ENCODE results near the gene VAV2.

VAV2 gene

DNA sequence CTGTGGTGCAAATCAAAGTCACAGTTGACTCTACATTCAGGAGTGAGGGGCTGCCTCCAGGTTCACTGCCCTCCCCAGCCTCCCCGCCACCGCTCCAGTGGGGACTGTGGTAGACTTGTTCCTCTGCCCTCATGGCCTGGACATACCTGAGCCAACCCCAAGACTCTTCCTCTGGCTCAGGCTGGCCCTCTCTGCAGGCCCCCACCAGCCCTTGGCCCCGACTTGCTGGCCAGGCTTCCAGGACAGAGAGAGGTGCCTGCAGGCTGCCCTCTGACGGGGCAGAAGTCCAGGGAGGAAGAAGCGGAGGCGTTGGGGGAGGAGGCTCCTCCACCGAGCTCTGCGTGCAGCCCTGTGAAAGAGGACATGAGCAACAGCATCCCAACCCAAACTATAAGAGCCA, 251.2 kb downstream of the VAV2 start:
- no peak for DNase-seq (ENCODE audit: low spot score)

DNA sequence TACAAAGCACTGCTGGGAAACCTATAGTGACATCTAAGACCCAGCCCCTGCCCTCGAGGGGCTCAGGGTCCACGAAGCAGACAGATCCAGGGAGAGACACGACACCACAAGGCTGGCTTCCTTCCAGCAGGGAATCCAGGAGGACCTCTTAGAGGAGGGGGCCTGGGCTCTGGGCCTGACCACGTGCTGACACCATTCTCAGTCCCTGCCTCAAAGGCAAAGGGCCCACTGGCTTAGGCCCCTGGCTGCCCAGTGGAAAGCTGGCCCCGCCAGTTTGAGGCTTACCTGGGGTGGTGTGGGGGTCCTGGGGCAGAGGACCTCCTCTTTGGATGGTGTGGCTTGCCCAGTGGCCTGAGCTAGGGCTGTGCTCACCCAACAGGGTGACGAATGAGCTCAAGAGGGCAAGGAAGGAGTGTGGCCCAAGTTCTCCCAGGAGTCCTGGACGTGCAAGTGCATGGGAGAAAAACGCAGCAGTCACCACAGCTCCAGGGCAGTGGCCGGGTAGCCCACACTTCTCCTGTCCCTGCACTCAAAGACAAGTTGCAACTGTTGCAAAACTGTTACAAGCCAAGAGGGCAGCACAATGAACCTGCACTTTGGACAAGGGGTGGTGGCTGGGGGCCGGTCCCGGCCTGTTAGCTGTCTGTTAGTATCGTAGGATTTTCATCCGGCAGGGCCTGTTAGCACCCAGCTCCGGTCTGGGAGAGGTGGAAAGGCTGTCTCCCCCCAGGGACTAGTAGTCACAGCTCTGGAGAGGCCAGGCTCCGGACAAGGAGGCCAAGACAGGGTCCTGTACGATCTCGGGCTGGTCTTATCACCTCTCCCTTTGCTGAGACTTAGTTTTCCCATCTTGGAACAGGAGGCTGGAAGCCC, 252.5 kb downstream of the VAV2 start:
- DNase-seq (ENCODE audit: low spot score): no peak

DNA sequence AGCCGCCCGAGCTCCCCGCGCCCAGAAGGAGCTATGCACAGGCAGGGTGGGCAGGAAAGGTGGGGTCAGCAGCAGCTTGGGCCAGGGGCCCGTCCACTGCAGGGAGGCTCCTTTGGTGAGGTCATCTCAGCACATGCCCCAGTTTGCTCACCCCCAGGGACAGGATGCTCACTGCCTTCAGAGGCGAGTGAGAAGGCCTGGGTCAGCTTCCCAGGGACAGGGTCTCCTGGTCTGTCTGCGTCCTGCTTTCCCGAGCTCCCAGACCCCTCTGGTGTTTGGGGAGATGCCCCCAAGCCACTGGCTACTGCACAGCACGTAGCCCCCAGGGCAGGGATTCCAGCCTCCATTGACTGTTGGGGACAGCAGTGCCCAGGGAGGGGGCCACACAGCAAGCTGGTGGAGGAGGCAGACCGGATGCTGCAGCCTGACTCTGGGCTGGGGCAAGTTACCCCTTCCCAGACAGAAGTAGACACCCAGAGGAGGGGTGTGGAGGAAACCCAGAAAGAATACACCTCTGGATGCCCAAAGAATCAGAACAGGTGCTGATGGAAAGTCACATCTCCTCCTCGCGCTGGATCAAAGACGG, 253.4 kb downstream of the VAV2 start:
- no peak for DNase-seq (ENCODE audit: low spot score)

DNA sequence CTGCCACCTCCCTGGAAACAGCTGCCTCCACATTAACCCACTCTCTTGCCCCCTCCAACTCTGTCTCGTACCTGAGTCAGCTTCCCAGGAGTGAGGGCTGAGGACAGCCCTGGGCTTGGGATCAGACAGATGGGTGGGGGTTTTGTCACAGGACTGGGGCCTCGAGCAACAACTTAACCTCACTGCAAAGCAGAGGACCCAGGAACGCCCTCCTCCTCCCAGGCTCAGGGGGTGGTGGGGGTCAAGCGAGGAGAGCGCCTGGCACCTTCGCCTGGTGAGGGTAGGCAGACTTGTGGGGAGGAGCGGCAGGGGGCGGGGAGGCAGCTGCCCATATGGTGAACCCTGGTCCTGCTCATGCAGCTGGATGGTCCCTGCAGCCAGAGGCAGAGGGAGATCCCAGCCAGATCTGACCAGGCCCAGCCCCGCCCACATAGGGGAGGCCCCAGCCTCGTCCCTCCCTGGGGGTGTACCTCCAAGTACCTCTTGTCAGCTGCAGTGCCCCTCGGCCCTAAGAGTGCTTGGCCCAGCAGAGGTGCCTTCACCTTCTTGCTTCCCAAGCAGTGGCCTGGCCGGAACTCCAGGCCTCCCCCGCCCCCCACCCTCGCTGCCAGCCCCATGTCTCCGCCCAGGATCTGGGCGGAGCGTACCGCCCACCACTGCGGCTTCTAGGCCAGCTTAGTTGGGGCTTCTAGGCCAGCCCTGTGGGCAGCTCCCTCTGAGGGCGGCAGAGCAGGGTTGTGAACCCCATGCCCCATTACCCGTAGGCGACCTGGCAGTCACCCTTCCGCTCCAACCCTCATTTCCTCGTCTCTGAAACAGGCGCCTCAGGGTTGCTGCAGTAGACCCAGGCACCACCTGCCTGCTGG, 254.1 kb downstream of the VAV2 start, which contains the start of gene SARDH:
TSS of gene SARDH (minus strand) at position 579 of the 866 bp plus-strand sequence. CDS start 4,179 bp downstream, outside the sequence.
- no peak for DNase-seq (ENCODE audit: low spot score)

DNA sequence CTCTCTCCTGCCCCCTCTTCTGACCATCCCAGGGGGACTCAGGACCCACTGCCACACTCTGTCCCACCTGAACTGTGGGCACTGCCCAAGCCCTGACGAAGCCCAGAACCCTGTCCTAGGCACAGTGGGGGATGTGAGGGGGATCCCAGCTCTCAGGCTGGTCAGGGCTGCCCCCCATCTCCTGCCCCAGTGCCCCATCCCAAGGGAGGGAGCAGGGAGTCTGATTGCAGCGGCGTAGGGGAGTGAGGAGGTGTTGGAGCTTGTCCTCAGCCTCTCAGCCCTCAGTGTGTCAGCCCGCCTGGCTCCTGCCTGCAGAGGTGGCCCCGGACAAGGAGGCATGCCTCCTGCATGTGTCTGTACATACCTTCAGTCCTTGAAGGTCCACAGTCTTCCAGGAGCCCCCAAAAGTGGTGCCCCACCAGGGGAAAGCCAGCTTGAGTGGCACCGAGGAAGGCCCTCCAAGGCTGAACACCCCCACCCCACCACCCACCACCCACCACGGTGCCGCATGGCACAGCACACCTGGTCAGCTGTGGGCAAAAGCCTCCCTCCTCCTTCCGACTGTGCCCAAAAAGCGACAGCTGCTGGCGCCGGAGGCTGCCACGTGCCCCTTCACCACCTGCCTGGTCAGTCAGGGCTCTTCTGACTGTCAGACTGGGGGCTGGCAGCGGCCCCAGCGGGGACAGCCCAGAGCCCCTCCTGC, 254.9 kb downstream of the VAV2 start:
- DNase-seq (ENCODE audit: low spot score): no peak

DNA sequence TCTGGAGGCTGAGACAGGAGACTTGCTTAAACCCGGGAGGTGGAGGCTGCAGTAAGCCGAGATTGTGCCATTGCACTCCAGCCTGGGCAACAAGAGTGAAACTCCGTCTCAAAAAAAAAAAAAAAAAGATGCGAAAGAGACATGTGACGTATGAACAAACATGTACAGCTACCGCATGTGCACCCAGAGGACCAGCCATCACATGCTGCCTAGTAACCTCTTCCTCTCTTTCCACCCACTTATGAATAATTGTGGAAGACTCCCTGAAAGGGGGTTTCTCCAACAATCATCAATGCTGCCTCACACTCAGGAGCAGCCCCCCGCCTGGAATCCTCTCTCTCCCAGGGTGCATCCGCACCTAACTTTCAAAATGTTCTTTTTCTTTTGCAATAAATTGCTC, 256.2 kb downstream of the VAV2 start:
- no peak for DNase-seq (ENCODE audit: low spot score)

DNA sequence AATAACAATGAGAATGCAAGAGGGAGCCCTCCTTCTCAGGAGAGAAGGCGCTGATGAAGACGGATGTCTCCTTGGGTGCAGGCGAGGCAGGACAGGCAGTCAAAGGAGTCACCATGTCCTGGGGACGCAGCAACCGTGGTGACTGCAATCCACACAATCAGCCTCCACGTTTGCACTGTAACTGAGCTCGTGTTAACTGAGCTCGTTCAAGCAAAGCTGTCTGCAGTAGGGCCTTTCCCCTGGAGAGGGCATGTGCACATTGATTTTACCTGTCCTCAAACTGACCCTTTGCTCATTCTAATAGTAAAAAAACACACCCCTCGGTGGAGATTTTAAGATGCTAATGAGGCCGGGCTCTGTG, 256.7 kb downstream of the VAV2 start:
- DNase-seq (ENCODE audit: low spot score): no peak

DNA sequence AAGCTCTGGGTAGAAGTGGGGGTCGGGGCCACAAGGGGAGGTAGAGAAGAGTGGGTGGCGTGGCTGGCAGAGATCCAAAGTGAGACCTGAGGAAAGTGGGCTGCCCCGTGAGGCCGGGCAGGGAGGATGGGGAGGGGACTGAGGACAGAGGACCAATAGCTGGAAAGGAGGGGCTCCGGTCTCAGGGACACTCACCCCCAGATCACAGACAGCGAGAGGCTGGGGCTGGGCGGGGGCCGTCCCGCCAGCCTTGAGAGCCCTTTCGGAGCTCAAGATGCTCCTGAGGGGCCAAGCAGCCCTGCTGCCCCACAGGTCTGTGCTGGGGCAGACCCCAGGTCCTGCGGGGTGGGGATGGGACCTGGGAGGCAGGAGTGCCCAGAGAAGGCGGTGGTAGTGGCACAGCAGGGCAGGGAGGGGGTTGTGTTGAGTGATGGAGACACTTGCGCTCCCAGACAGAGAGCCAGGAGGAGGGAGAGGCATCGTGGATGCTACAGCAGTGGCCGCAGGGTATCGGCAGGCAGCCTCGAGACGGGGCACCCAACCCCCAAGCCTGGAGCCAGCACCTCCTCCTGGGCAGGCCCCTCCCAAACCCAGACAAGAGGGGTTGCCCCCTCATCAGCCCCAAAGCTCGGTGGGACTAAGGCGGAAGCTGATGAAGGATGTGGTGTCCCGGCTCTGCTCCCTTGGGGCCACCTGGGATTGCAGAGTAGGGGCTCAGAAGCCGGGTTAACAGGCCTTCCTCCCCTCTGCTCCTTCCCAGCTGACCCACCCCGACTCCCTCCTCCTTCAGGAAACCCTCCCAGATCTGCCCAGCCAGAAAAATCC, 257.3 kb downstream of the VAV2 start:
- no peak for DNase-seq (ENCODE audit: low spot score)

DNA sequence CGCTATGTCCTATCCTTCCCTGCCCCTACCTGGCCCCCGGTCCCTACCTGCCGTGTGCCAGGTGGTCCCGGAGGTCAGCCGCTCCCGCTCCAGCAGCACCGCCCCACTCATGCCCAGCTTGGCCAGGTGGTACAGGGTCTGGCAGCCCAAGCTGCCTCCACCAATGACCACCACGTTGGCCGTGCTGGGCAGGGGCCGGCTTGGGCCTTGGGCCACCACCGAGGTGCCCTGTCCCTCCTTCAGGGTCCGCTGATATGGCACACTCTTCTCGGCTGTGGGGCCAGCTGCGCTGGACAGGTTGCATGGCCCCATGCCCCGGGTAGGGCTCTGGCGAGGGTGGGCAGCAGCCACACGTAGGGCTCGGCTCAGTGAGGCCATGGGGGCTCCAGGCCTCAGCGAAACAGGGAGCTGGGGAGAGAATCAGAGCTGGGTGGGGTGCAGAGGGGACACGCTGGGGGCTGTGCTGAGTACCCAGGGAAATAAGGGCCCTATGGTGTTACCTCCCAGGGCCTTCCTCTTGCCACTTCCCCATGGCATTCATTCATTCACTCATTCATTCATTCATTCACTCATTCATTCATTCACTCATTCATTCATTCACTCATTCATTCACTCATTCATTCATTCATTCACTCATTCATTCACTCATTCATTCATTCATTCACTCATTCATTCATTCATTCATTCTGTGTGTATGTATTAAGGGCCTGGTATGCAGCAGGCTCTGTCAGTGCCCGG, 258.2 kb downstream of the VAV2 start:
- no peak for DNase-seq (ENCODE audit: low spot score)

DNA sequence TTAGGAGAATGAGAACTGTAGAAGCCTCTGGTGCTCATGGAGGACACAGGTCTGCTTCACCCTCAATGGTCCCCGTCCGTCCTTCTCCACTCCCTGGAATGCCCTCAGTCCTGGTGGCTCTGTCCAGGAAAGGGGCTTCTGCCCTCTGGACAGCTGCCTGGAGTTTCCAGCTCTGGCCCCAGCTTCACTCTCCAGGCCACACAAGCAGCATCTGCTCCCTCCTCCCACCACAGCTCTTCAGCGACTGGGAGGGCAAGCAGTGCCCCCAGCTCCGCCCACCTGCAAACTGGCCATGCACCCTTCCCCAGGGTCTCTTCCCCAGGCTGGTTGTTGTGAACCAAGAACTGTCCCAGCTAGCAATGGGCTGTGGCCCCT, 258.7 kb downstream of the VAV2 start:
- no peak for DNase-seq (ENCODE audit: low spot score)

DNA sequence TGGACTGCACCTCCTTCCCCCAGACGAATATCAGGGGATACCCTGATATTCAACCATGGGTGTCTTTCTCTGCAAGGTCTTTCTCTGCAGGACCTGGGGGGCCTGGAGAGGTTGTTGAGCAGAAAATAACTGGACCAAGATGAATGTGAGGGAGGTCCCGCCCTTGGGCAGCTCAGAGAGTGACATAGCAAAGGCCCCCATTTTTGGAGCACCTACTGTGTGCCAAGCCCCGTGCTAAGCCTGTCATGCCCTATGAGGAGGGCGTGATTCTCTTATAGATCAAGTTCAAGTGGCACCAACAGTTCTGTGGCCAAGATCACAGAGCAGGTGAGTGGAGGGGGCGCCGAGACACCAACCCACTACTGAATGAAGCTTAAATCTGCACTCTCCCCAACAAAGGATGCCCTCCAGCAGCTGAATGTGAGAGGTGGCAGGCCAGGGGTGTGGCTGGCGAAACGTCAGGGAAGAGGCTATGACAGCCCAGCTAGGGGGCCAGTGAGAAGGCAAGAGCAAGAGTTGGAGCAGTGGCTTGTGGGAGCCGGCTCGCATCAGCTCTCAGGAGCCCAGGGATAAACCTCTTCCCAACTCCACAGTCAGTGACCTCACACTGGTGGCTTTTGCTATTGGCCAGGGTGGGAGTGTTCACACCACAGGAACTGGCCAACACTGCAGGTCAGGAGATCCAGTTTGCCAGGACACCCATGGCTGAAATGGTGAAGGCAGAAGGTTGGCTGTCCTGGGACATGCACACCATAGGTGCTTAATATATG, 259.3 kb downstream of the VAV2 start:
- DNase-seq (ENCODE audit: low spot score): no peak

DNA sequence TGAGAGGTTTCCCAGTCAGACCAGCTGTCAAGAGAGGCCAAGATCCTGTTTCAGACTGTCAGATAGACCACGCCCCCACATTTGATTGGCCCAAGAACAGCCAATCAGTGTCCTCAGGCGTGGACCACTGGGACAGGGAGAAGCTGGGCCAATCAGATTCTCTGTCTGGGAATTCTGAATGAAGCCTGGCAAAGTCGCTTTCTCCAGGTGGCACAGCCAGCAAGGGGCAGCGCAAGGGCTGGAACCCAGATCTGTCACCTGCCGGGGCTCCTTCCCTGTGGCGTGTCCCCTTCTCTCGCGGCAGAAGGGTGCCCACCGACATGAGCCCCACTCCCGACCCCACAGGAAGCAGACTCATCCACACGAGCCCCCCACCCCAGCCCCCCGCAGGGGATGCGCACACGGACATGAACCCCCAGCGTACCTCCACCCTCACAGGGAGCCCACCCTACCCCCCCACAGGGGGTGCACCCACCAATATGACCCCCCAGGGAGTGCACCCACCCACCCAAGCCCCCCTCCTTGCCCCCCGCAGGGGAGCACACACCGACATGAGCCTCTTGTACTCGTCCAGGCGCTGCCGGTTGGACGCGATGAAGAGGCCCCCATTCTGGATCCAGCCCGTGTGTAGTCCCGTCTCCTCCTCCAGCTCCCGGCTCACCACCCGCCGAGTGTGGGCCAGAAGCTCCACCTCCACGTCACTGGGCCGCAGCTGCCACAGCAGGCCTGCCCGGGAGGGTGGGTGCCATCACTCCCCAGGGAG, 260.1 kb downstream of the VAV2 start:
- DNase-seq (ENCODE audit: low spot score): peak; percentile 39

DNA sequence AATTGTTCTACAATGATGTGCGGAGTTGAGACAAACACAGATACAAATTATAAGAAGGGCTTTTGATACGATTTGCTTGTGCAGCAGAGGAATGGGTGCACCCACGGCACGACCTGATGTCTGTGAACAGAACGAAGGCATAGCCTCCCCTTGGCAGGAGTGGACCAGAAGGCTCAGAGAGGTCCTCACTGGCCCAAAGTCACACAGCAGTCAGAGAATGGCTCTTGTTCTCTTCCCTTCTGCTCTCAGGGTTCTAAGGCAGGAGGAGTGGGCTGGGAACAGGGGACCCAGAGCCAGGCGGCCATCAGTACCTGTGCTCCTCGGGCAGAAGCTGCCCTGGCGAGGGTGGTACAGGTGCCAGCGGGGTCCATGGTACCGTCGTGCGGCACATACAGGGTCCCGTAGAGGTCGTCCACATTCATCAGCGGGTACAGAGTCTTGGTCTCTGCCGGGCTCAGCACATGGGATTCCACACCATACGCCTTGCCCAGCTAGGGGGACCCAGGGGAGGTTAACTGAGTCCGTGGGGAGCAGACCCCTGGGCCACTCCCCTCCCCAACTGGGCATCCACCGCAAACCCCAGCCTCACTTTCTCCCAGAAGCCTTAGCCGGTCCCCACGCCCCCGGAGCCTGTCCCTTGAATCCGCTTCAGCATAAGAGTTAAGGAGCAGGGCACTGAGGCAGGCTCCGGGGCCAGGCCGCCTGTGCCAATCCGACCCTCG, 261.0 kb downstream of the VAV2 start:
- DNase-seq (ENCODE audit: low spot score): no peak

DNA sequence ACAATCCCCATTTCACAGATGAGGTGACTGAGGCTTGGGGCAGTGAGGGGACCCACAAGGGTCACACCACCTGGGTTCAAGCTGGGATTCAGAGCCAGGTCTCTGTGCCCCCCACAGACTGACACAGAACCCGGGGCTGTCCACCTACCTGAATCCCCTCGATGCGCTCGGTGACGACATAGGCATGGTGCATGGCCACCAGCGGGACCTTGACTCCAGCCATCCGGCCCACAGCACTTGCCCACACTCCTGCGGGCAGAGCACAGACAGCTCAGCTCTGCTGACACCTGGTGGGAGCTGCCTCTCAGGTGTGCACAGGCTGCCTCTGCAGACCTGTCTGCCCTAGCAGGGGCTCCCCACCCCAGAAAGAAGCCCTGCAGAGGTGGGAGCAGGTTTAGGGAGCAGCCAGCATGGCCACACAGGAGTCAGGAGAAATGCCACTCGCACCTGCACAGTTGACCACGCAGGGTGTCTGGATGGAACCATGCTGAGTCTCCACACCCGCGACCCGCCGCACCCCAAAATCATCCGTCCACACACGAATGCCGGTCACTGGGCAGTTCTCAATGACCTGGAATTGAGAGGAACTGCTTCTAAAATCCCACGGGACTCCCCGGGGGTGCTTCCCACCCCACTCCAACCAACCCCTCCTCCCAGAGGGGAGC, 262.4 kb downstream of the VAV2 start:
- DNase-seq (ENCODE audit: low spot score): no peak

DNA sequence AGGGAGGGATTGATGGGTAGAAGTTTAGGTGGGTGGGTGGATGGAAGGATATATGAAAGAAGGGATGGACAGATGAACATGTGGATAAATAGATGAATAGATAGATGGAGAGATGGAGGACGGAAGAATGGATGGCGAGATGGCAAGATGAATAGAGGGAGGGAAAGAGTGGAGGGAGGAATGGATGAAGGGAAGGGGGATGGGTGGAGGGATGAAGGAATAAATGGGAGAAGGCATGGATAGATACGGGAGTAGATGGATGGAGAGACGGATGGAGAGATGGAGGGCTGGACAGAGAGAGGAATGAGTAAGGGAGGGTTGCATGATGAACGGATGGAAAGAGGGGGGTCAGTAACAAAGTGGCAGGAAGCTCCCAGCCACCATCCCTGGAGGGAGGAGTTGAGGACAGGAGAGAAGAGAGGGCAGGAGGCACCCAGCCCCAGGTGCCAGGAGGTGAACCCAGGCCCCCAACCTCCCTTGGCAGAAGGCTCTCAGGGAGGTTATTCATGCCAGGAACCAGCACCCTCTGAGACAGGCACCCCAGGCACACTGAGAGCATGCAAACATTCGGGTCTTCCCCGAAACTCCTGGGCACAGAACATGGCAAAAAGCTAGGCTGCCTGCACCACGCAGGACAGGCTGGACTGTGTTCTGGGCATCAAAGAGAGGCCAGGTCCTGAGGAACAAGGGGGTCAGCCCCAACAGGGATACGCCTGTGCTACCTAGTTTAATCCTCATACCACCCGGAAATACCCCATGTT, 263.1 kb downstream of the VAV2 start:
- no peak for DNase-seq (ENCODE audit: low spot score)

DNA sequence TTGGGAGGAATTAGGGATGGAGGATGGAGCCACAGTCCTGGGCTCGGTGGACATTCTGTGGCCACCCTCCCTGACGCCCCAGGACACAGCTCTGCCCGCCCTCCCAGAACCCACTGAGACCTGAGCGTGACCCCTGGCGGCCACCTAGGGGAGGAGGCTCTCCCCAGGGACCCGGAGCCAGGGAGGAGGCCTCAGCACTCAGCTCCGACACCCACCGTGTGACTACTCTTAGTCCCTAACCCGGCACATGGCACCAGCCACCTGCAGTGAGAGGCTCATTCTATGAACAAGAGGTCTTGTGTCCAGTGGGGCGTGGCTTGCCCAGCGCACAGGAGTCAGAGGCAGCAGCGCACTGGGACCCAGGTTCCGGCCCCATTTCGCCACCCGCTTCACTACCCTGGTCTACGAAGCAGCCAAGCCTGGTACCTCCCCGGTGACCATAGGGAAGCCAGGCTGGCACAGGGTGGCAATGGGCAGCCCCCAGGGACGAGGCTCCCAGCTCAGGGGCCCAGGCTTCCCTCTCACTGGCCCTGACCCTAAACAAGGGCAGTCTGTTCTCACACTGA, 264.2 kb downstream of the VAV2 start:
- DNase-seq (ENCODE audit: low spot score): no peak

Data from pons (tissue), 1 donor.